ENCODE results near the gene MAML2.

MAML2 gene

GRCh38 chr11:96091476-96091875 is 251.5 kb downstream of the MAML2 start:
- no peak for DNase-seq

GRCh38 chr11:96090711-96091110 is 252.3 kb downstream of the MAML2 start:
- DNase-seq: no peak

GRCh38 chr11:96088914-96089313 is 254.1 kb downstream of the MAML2 start:
- DNase-seq: no peak

- DNase-seq: no peak
Observed at GRCh38 chr11:96086111-96086510, 256.9 kb downstream of the MAML2 start.

- no peak for DNase-seq
Observed at GRCh38 chr11:96085319-96085930, 257.6 kb downstream of the MAML2 start.

GRCh38 chr11:96084610-96085318 is 258.2 kb downstream of the MAML2 start:
- no peak for DNase-seq

GRCh38 chr11:96082936-96083335 is 260.1 kb downstream of the MAML2 start:
- no peak for DNase-seq

GRCh38 chr11:96082002-96082899 is 260.7 kb downstream of the MAML2 start:
- no peak for DNase-seq

GRCh38 chr11:96081561-96081960 is 261.4 kb downstream of the MAML2 start:
- no peak for DNase-seq

- DNase-seq: no peak
Observed at GRCh38 chr11:96079691-96080090, 263.3 kb downstream of the MAML2 start.

- DNase-seq: no peak
Observed at GRCh38 chr11:96075532-96075959, 267.4 kb downstream of the MAML2 start.

- no peak for DNase-seq
Observed at GRCh38 chr11:96074551-96075310, 268.3 kb downstream of the MAML2 start.

GRCh38 chr11:96073536-96073935 is 269.5 kb downstream of the MAML2 start:
- DNase-seq: no peak

- DNase-seq: no peak
Observed at GRCh38 chr11:96072592-96072991, 270.4 kb downstream of the MAML2 start.

- DNase-seq: no peak
Observed at GRCh38 chr11:96070453-96070852, 272.5 kb downstream of the MAML2 start.

GRCh38 chr11:96067160-96067559 is 275.8 kb downstream of the MAML2 start:
- no peak for DNase-seq

GRCh38 chr11:96065379-96065778 is 277.6 kb downstream of the MAML2 start:
- no peak for DNase-seq

GRCh38 chr11:96063886-96064285 is 279.1 kb downstream of the MAML2 start:
- DNase-seq: no peak

GRCh38 chr11:96063053-96063452 is 279.9 kb downstream of the MAML2 start:
- no peak for DNase-seq

GRCh38 chr11:96062134-96062533 is 280.9 kb downstream of the MAML2 start:
- DNase-seq: no peak

GRCh38 chr11:96061730-96062129 is 281.3 kb downstream of the MAML2 start:
- DNase-seq: no peak

GRCh38 chr11:96061069-96061468 is 281.9 kb downstream of the MAML2 start:
- DNase-seq: no peak

- DNase-seq: no peak
Observed at GRCh38 chr11:96057502-96057901, 285.5 kb downstream of the MAML2 start.

Measured in right forelimb (tissue), 1 donor.